Neutrophil (primary cell): ENCODE results near the gene INHBC.

Experiments used
- H3K27ac ChIP-seq: fragments of 200-600 bp; sonication (generic); 2 replicates; pipeline ENCODE4 v1.5.1; 2016; ENCODE audit warnings: mild to moderate bottlenecking, moderate library complexity
- H3K27me3 ChIP-seq: fragments of 200-600 bp; sonication (generic); 2 replicates; pipeline ENCODE4 v1.6.0; 2016; ENCODE audit warnings: mild to moderate bottlenecking
- H3K36me3 ChIP-seq: fragments of 200-600 bp; sonication (generic); 2 replicates; pipeline ENCODE4 v1.5.1; 2017
- H3K4me1 ChIP-seq, 2 experiments: fragments of 200-600 bp in 1 of 2; sonication (generic) in 1 of 2; 1 replicate in 1 of 2; 2 replicates in 1 of 2; pipeline versions ENCODE4 v1.5.1 to v1.6.1; 2013 to 2016; ENCODE audit warnings: low read depth in 1 of 2, low read length in 1 of 2, mild to moderate bottlenecking in 1 of 2, moderate library complexity in 1 of 2; ENCODE audit not compliant: control insufficient read depth in 1 of 2, insufficient read depth in 1 of 2
- H3K4me3 ChIP-seq, 2 experiments: fragments of 200-600 bp in 1 of 2; sonication (generic) in 1 of 2; 1 replicate in 1 of 2; 2 replicates in 1 of 2; pipeline ENCODE4 v1.5.1; 2013 to 2016; ENCODE audit warnings: low read depth in 1 of 2, low read length in 1 of 2, mild to moderate bottlenecking in 1 of 2, moderate library complexity in 1 of 2
- H3K9me3 ChIP-seq: fragments of 200-600 bp; sonication (generic); 2 replicates; pipeline ENCODE4 v1.5.1; 2016
- TF ChIP-seq, protein P1 (sequence below): fragments of 200-600 bp; sonication (generic); IDR thresholded peaks from 2 replicates; pipeline ENCODE4 v1.5.1; 2016; ENCODE audit warnings: antibody characterized with exemption

INHBC gene

DNA sequence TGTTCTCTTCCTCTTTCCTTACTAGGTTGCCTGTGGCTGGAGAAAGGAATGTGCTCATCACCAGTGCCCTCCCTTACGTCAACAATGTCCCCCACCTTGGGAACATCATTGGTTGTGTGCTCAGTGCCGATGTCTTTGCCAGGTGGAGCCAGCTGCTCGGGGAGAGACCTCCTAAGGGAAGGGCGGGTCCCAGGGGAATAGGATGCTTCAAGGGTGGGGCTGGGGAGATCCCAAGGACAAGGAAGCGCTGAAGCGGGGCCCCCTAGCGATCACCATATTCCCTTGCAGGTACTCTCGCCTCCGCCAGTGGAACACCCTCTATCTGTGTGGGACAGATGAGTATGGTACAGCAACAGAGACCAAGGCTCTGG is 63.5 kb downstream of the INHBC start:
- no peak overlapping the region for H3K4me3 ChIP-seq
- peaks cover 16 to 18% of the 10 kb centered on the region in 2 experiments for H3K4me1 ChIP-seq
- no peaks in the 10 kb centered on the region for H3K9me3 ChIP-seq
- TF ChIP-seq, protein P1, sequence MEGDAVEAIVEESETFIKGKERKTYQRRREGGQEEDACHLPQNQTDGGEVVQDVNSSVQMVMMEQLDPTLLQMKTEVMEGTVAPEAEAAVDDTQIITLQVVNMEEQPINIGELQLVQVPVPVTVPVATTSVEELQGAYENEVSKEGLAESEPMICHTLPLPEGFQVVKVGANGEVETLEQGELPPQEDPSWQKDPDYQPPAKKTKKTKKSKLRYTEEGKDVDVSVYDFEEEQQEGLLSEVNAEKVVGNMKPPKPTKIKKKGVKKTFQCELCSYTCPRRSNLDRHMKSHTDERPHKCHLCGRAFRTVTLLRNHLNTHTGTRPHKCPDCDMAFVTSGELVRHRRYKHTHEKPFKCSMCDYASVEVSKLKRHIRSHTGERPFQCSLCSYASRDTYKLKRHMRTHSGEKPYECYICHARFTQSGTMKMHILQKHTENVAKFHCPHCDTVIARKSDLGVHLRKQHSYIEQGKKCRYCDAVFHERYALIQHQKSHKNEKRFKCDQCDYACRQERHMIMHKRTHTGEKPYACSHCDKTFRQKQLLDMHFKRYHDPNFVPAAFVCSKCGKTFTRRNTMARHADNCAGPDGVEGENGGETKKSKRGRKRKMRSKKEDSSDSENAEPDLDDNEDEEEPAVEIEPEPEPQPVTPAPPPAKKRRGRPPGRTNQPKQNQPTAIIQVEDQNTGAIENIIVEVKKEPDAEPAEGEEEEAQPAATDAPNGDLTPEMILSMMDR, result no peak
- no peak overlapping the region for H3K27ac ChIP-seq
- H3K36me3 ChIP-seq, result peaks cover 72% of the 10 kb centered on the region
- no peaks in the 10 kb centered on the region for H3K27me3 ChIP-seq

DNA sequence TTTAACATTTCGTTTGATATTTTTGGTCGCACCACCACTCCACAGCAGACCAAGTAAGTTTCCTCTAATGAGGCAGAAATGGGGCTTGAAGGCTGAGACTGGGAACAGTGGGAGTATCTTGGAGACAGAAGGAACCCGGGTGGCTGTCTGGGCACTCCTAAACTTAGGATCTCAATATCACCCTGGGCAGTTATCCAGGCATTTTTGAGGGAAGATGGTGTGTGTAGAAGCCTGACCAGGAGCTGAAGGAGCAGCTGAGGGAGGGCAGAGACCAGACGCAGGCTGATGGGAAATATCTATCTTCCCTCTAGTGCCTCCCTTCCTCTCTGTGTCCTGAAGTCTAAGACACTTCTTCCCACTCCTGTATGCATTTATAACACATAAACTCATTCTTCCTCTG is 64.0 kb downstream of the INHBC start:
- peaks cover 16 to 18% of the 10 kb centered on the region in 2 experiments for H3K4me1 ChIP-seq
- peaks cover 76% of the 10 kb centered on the region for H3K36me3 ChIP-seq
- H3K27ac ChIP-seq, result no peak overlapping the region
- H3K27me3 ChIP-seq, result no peaks in the 10 kb centered on the region
- no peaks in the 10 kb centered on the region for H3K9me3 ChIP-seq
- no peak overlapping the region for H3K4me3 ChIP-seq
- TF ChIP-seq, protein P1, result no peak

DNA sequence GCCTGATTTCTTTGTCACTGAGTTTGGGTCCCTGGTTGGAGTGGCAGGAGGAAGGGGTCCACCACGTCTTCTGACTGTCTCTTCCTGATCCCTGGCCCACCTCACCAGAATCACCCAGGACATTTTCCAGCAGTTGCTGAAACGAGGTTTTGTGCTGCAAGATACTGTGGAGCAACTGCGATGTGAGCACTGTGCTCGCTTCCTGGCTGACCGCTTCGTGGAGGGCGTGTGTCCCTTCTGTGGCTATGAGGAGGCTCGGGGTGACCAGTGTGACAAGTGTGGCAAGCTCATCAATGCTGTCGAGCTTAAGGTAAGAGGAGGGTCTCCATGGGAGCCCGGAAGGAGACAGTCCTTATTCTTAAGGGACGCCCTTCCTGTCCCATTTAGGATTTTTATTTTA is 65.6 kb downstream of the INHBC start:
- peaks cover 83% of the 10 kb centered on the region for H3K36me3 ChIP-seq
- TF ChIP-seq, protein P1, result no peak
- H3K27ac ChIP-seq, result peak overlapping the region; percentile 68
- no peaks in the 10 kb centered on the region for H3K27me3 ChIP-seq
- H3K4me3 ChIP-seq, result no peak overlapping the region
- peaks cover 16 to 18% of the 10 kb centered on the region in 2 experiments for H3K4me1 ChIP-seq
- H3K9me3 ChIP-seq, result no peaks in the 10 kb centered on the region
